GM18508 (cell line): ENCODE results near the gene ADGRB2.

Source experiments
- ATAC-seq: cut with Tn5 transposase; IDR thresholded peaks from one replicate; pipeline ENCODE4 v1.9.1; 2021; ENCODE audit warnings: moderate number of reproducible peaks; ENCODE audit not compliant: insufficient read depth, unreplicated experiment

The ADGRB2 gene, protein sequence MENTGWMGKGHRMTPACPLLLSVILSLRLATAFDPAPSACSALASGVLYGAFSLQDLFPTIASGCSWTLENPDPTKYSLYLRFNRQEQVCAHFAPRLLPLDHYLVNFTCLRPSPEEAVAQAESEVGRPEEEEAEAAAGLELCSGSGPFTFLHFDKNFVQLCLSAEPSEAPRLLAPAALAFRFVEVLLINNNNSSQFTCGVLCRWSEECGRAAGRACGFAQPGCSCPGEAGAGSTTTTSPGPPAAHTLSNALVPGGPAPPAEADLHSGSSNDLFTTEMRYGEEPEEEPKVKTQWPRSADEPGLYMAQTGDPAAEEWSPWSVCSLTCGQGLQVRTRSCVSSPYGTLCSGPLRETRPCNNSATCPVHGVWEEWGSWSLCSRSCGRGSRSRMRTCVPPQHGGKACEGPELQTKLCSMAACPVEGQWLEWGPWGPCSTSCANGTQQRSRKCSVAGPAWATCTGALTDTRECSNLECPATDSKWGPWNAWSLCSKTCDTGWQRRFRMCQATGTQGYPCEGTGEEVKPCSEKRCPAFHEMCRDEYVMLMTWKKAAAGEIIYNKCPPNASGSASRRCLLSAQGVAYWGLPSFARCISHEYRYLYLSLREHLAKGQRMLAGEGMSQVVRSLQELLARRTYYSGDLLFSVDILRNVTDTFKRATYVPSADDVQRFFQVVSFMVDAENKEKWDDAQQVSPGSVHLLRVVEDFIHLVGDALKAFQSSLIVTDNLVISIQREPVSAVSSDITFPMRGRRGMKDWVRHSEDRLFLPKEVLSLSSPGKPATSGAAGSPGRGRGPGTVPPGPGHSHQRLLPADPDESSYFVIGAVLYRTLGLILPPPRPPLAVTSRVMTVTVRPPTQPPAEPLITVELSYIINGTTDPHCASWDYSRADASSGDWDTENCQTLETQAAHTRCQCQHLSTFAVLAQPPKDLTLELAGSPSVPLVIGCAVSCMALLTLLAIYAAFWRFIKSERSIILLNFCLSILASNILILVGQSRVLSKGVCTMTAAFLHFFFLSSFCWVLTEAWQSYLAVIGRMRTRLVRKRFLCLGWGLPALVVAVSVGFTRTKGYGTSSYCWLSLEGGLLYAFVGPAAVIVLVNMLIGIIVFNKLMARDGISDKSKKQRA (N-terminal part only)

DNA sequence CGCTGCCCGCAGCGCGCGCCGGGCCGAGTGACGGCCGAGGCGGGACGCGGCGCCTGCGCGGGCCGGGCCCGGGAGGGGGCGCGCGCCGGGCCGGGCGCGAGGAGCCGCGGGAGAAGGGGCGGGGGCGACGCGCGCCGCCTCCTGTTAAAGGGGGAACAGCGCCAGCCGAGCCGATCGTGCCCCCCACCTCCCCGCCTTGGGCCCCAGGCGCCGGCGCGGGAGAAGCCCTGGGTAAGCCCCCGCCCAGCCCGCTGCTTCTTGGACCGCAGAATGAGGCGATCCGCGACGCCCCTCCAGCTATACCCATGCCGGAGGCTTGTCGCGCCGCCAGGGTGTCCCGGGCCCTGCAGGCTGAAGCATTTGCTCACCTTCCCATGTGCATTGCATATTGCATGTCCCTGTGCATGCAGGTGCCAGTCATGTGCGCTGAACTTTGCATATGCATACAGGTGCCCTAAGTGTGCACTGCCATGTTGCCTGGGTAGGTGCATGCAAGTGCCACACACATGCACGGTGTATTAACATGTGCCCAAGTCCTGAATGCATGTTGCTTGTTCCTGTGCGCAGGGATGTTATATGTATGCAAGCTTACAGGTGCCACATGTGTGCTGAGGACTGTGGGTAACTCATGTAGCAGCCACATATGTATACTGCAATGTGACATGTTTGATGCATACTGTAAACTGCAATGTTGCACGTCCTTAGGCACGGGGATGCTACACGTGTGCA, at the start of gene ADGRB2:
Gene ADGRB2, minus strand, starts transcription at position 29 of the 729 bp plus-strand sequence. CDS start 7,119 bp downstream, outside the sequence.
- ATAC-seq = no peak

DNA sequence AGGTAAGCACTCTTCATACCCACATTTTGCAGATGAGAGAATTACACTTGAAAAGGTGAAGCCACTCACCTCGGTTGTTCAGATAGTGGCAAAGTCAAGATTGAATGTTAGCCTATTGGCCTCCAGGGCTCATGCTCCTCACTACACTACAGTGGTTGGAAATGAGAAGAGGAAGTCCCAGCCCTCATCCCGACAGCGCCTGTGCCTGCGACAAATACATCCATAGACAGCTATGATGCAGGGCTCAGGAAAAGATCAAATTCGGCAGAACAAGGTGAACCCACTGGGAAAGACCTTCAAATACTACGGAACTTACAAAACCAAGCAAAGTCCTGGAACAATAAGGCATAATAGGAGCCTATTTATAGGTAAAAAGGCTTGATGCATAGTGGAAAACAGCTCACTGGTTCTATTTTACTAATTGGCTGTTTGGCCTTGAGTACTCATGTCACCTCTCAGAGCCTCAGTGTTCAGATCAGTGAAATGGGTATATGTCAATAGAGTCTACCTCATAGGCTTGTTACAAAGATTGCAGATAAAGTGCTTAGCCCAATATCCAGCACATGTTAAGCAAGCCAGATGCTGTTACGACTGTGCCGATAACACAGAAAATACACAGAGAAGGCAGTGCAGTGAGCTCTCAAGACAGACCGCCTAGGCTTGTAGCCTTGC, 48.2 kb upstream of the ADGRB2 start:
- no peak for ATAC-seq

DNA sequence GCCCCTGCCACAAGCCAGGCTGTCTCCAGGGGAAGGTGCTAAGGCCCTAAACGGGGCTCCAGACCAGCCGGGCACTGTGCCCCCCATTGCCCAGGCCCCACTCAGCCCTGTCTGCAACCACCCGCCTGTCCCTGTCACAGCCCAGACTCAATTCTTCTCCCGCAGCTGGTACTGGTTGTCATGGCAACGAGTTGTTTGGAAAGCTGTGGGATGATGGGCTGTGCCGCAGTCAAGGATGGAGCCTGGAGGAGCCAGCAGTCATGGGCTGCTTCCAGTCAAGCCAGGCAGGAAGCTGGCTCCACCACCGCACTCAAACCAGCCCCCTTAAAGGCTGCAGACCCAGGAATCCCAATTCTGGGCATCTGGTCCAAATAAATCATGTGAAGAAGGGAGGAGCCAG, 47.5 kb upstream of the ADGRB2 start:
- no peak for ATAC-seq

DNA sequence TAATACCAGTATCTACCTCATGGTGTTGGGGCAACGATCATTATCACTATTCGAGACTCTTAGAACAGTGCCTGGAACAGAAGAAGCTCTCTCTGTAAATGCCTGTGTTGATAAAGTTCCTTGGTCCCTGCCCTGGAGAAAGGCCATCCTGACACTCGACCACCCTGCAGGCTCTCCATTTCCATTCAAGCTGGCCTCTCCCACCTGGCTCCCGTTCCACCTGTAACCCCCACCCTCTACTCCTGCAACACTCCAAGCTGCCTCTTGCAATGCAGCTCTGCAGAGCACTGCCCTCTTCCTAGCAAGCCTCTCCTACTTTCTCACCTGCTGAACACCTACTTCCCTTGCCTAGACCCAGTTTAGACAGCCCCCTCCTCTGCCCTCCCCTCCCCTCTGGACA, 45.6 kb upstream of the ADGRB2 start:
- ATAC-seq = no peak

DNA sequence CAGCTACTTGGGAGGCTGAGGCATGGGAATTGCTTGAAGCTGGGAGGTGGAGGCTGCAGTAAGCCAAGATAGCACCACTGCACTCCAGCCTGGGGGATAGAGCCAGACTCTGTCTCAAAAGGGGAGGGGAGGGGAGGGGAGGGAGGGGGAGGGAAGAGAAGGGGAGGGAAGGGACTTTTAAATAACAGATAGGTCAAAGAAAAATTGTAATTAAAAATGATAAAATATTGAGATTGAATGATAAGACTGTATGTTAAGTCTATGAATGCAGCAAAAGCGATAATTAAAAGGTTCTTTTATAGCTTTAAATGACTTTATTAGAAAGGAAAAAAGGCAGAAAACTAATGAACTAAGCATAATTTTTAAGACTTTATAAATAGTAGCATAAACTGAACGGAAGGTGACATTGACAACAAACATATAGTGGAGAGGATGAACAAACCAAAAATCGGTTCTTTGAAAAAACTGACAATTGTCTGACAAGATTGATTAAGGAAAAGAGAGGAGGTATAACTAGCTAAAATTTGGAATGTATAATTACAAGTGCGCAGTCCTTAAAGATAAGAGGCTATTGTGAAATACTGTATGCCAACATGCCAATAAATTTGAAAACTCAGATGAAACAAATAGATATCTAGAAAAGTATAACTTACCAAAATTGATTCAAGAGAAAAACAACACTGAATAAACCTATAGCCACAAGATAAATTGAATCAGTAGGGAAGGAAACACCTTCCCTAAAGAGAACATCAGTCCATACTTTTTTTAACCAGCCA, 43.3 kb upstream of the ADGRB2 start:
- ATAC-seq = no peak

DNA sequence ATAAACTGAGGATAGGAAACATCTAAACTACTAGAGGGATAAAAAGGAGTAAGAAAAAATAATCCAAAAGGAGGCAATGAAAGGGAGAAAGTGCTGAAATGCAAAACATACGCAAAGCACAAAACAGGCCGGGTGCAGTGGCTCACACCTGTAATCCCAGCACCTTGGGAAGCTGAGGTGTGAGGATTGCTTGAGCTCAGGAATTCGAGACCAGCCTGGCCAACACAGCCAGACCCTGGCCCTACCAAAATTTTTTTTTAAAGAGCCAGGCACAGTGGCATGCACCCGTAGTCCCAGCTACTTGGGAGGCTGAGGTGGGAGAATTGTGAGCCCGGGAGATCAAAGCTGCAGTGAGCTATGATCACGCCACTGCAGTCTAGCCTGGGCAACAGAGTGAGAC, 41.2 kb upstream of the ADGRB2 start:
- ATAC-seq = no peak

DNA sequence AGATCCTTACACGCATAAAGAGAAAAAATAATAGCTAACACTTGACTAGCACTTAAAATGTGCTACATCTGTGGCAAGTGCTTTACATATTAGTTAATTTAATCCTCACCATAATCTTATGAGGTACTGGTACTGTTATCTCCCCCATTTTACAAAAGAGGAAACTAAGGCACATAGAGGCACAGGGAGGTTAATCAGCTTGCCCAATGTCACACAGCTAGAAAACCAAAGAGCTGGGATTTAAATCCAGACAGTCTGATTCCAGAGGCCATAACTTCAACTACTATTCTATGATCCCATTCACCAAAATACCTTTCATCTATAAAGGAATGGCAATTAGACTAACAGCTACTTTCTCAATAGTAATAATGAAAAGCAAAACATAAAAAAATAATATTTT, 40.0 kb upstream of the ADGRB2 start:
- no peak for ATAC-seq

DNA sequence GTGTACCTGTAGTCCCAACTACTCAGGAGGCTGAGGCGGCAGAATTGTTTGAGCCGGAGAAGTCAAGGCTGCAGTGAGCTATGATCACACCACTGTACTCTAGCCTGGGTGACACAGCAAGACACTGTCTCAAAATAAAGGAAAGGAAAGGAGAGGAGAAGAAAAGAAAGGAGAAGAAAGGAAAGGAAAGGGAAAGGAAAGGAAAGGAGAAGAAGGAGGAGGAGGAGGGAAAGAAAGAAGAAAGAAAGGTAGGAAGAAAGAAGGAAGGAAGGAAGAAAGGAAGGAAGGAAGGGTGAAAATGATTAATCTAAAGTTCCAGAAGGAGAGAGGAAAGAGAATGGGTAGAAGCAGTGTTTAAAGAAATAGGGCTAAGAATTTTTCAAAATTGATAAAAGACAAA, 39.5 kb upstream of the ADGRB2 start:
- no peak for ATAC-seq

DNA sequence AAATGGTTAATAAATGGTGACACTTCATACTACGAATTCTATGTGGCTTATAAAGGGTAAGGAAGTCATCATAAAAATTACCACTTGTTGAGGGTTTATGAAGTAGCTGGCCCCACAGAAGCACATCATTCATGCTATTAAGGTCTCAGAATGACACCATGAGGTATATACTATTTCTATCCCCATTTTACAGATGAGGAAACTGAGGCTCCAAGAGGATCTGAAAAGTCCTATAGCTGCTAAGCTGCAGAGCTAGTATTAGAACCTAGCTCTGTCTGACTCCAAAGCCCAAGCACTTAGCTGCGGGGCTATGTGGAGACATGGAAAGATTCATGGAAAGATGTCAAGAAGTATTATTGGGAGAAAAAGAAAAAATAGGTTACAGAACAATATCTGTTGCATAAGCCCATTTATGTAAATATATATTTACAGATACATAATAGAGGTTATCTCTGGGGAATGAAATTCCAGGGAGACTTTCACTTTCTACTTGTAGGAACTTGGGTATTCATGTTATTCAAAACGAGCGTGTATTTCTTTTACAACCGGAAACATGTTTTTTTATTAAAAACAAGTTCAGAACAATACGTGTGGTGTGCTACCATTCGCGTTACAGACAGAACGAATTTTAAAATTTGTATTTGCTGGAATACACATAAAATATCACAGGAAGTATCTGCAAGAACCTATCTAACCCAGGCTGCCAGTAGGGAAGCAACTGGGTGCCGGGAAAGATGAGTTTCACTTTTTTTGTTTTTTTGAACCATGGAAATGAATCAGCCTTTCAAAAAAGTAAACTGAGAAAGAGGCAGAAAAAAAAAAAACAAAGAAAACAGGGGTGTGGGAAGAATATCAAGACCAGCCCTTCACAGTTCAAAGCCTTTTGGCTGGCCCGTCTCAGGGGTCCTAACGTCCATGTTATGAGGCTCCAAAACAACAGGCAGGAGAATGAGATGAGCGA, 38.3 kb upstream of the ADGRB2 start:
- no peak for ATAC-seq

DNA sequence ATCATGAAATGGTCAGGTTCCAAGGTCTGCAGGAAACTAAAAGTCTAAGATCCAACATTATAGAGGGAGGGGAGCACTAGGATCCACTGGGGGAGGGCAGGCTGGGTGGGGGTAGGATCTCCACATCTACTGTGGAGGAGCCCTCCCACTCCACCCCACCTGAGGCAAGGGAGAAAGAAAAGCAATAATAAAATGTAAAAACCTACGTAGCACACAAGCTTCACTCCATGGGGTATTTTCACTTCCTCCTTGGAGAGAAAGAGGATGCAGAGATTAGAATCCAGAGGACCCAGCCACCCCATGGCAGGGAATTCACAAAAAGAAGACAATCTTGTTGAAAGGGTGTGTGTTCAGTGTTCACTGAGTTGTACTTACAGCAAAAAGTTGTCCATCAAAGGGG, 37.3 kb upstream of the ADGRB2 start:
- no peak for ATAC-seq

DNA sequence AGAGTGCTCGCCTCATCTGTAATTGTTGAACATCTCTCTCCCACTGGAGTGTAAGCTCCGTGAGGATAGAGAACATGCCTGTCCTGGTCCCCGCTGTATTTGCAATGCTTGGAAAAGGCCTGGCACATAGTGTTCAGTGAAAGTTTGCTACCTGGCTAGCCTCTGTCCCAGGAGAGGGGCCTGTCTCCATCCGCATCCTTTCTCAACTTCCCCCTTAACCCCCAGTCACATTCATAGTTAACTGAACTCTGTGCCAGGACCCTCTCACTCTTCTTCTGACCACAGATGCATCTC, 36.5 kb upstream of the ADGRB2 start:
- ATAC-seq = no peak

DNA sequence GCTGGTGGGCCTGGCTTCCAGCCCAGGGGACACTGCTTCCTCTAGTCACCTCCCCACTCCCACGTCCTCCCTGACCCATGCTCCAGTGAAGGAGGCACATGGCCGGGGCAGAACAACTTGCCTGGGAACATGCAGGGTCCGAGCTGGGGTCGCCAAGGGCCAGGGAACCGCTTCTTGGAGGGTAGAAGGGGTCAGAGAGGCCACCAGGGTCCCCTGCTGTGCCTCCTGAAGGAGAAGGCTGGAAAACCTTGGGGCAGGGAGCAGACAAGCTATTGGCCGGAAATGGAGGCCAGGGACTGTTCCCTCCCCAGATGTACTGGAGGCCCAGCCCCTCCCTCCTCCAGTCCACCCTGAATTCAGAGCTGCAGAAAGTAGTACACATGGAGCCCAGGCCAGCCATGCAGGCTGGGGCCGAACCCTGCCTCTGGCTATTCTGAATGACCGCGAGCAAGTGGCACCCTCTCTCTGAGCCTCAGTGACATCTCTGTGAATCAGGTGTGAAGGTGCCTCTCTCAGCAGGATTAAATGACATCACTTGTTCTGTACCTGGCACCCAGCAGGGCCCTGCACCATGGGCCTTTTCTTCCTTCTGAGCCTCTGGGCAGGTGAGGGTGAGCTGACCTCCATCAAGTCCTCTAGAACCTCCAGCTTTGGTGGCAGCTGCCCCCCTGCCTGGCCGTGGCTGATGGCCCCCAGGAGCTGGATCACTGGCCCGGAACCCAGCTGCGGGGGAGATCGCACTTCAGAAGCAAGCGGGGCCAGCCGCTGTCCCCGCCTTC, 35.9 kb upstream of the ADGRB2 start:
- ATAC-seq = no peak

DNA sequence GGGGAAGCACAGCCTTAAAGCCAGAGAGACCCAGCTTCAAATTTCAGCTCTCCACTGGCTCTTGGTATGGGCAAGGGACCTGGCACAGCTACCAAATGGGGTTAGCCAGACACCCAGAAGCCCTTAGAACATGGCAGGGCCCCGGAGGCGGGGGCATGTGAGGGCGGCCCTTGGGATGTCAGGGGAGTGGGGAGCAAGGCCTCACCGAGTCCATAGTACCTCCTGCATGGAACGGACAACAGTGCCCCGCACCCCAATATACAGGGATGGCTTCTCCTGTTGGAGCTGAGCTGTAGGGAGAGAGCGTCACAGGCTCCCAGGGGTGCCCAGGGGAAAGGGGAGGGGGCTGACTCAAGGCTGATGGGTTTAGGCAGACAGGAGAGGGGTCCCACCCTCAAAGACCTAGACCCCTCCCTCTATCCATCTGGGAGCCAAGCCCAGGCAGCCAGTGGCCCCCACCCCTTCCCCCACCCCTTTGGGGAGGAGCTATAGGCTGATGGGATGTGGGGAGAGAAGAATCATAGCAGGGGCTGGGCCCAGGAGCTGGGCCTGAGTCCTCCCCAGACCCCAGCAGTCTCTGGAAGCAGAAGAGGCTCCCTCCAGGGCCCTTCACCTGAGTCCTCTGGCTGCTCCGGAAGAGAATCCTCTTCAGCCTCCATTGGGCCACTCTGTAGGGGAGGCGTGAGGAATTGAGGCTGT, 35.2 kb upstream of the ADGRB2 start:
- no peak for ATAC-seq

DNA sequence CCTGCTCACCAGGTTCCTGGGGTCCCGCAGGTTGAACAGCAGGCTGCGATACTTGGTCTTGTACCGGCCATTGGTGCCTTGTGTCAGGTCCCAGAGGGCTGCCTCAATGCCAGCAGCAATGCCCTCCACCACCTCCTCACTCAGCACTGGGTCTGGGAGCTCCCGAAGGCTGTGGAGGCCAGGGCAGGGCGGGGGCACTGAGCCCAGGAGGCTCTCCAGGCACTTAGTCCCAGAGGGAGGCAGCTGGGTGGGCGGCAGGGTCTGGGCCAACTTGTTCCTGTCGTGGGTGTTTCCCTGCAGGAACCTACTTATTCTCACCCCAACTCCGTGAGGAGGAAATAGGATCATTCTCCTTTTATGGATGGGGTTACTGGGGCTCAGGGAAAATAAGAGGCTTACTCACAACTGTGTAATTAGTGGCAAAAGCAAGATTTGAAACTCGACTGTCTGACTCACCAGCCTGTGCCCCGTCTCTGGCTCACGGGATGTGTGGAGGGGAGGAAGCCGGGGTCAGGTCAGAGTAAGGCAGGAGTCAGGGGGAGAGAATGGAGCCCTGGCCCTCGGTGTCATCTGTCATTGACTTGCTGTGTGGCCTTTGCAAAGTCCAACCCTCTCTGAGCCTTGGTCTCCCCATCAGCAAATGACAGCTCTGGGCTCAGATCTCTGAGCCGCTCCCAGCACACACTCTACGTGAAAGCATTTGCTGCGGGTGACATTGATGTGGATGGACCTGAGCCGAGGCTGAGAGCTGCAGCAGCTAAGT, 34.5 kb upstream of the ADGRB2 start:
- no peak for ATAC-seq

DNA sequence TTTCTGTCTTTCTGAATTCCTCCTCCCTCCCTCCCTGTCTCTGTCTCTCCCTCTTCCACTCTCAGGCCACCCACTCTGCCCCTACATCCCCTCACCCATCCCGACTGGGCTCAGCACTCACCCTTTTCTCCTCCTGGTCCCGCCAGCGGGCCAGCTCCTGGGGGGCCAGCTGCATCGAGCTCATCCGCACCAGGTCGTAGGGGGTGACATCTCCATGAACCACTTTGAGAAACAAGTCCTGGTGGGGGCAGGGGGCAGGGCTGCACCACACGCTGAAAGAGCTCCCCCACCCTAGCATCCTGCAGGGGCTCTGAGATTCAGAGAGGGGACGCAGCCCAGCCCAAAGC, 33.9 kb upstream of the ADGRB2 start:
- no peak for ATAC-seq

DNA sequence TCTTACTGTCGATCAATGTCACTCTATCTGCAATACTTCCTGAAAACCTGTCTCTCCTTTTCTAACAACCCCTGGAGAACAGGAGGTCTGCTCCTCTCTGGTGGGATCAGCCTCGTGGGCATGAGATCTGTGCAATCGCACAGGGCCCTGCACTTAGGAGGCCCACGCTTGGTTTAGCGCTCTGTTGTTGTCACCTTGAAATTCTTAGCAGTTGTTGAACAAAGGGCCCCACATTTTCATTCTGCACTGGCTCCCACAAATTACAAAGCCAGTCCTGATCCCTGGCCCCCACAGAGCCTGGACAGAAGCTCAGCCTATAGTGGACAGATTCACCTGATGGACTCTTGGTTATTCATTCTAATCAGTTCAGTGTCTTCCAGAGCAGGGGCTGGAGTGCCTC, 33.1 kb upstream of the ADGRB2 start:
- ATAC-seq = no peak
